GM10266 (cell line): Measurements from ENCODE around the gene TTC38.

Source experiments
- DNase-seq: peaks from one replicate; pipeline ENCODE4 v3.0.0; 2012; ENCODE audit errors: extremely low spot score
- TF ChIP-seq, protein P1 (sequence below): IDR thresholded peaks from 2 replicates; pipeline ENCODE4 v1.5.1; 2012; ENCODE audit warnings: mild to moderate bottlenecking, low read depth; ENCODE audit not compliant: control insufficient read depth, insufficient read depth; ENCODE audit errors: missing control alignments

TTC38 gene

GRCh38 chr22:46335201-46336118, 67.7 kb downstream of the TTC38 start, which contains the start of gene TRMU:
Gene TRMU (plus strand): TSS chr22:46335714. CDS start chr22:46335765, 51 bp downstream.
- peak; percentile 97 for DNase-seq
- TF ChIP-seq, protein P1, sequence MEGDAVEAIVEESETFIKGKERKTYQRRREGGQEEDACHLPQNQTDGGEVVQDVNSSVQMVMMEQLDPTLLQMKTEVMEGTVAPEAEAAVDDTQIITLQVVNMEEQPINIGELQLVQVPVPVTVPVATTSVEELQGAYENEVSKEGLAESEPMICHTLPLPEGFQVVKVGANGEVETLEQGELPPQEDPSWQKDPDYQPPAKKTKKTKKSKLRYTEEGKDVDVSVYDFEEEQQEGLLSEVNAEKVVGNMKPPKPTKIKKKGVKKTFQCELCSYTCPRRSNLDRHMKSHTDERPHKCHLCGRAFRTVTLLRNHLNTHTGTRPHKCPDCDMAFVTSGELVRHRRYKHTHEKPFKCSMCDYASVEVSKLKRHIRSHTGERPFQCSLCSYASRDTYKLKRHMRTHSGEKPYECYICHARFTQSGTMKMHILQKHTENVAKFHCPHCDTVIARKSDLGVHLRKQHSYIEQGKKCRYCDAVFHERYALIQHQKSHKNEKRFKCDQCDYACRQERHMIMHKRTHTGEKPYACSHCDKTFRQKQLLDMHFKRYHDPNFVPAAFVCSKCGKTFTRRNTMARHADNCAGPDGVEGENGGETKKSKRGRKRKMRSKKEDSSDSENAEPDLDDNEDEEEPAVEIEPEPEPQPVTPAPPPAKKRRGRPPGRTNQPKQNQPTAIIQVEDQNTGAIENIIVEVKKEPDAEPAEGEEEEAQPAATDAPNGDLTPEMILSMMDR = no peak

DNA sequence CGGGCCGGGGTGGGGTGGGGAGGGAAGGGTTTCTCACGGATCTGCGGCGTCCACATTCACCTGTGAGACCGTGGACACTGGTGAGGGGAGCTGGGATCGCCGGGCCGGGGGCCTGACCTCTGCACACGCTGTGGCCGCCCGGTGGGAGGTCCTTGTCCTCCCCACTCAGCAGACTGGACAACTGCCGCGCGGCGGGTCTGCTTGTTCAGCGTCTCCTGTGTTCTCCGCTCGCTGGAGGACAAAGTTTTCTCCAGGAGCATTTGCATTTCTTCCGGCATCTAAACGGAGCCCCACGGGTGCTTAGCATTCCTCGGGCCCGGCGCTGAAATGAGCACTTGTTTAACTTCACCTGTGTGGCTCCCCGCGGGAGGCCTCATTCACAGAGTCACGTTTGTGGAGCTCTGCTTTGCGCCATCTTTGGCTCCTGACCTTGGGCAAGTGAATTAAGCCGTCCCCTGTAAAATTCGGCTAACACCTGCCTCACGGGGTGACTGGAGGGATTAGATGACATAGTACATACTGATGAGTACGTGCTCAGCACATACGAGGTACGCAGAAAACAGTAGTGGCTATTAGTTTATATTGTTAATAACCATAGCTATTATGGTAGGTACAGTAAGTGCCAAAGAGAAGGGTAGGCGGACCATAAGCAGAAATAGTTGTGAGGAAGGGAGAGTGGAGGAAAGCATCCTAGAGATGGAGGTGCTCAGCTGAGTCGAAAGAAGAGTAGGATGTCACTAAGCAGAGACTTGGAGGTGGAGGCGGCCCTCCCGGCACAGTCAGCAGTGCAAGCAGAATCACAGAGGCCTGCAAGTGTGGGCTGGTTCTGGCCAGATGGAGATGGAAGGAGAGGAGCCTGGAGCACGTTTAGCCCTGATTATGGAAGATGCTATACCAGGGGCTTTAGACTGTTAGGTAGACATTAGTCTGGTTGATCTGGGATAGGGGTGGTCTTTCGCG, 68.6 kb downstream of the TTC38 start:
- TF ChIP-seq, protein P1 = no peak
- no peak for DNase-seq

DNA sequence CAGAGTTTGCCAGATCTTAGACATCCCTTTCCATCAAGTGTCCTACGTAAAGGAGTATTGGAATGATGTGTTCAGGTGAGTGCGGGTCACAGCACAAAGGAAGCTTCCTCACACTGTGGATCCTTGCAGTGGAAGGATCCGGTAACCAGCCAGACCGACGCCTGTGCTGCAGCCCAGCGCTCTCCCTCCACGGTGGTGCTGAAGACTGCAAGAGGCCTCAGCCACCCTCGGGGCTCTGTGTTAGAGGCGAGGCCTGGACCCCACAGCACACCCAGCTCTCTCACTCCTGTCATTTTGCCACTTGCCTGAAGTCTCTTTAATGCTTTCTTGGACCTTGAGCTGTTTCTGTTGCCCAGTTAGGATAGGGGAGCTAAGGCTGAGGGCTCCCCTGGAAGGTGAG, 70.1 kb downstream of the TTC38 start:
- TF ChIP-seq, protein P1 = no peak
- DNase-seq = no peak

GRCh38 chr22:46338636-46339035, 70.8 kb downstream of the TTC38 start:
- TF ChIP-seq, protein P1 = no peak
- no peak for DNase-seq

GRCh38 chr22:46339956-46340355, 72.1 kb downstream of the TTC38 start:
- DNase-seq = no peak

DNA sequence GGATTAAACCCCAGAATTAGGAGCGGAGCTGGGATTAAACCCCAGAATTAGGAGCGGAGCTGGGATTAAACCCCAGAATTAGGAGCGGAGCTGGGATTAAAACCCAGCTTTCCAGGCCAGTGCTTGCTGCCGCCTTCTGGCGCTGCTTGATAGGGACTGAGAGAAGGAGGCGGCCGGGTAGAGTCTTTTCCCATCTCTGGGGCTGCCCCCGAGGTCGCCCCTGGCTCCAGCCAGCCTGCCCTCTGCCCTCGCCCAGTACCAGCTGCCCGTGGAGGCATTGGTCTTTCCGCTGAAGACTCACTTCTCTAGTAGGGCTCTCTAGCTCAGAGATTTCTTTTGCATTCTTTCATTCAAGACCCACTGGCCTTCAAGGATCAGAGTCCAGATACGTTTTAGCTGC, 72.9 kb downstream of the TTC38 start:
- DNase-seq = no peak
- TF ChIP-seq, protein P1 = no peak

More at GRCh38 chr22:46339956-46340355, 72.1 kb downstream of the TTC38 start:
- TF ChIP-seq, protein P1 = no peak
